ENCODE measurements around the gene TSHR. TPM values are rescaled to one million over a fixed set of nuclear protein-coding genes. Genes with fewer than 3 reads are reported as not detected.
A peak's percentile ranks its signal among the peaks of the same experiment; 100 is the strongest.

TSHR gene
- total RNA-seq, 2 donors from 2014 or later, result 0.63 TPM; not detected in 1

DNA sequence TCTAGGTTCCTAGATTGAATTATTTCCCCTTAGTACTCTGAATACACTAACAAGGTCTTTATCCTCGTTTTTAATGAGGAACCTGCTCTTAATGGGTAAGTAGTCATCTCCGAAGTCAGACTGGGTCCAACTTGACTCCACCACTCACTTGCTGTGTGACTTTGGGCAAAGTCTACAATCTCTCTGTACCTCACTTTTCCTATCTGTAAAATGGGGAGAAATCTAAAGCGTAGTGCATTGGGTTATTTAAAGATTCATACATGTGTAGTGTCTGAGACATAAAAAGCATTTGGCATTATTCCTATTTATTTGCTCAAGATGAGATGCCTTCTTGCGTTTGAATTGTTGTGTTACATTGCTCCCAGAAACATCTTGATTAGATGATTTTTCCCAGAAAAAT, 213.8 kb downstream of the TSHR start:
- Histone ChIP-seq H3K27me3 (replicated peaks; ENCODE audit: insufficient read depth) (no peaks in the 10 kb centered on the region), H3K9me3 (no peaks in the 10 kb centered on the region), H3K4me3 (peak overlapping the region; percentile 73), H3K27ac (peak overlapping the region; percentile 75 to 83), H3K36me3 (no peaks in the 10 kb centered on the region), H3K4me1 (ENCODE audit: control insufficient read depth in 1 of 2, low read depth in 2 of 2) (peaks cover 0 to 15% of the 10 kb centered on the region in 2 donors)
- DNase-seq (ENCODE audit: low spot score) (no peak), ATAC-seq (ENCODE audit: insufficient number of reproducible peaks, low FRiP score, low read depth) (no peak)
- TF ChIP-seq, protein P1, sequence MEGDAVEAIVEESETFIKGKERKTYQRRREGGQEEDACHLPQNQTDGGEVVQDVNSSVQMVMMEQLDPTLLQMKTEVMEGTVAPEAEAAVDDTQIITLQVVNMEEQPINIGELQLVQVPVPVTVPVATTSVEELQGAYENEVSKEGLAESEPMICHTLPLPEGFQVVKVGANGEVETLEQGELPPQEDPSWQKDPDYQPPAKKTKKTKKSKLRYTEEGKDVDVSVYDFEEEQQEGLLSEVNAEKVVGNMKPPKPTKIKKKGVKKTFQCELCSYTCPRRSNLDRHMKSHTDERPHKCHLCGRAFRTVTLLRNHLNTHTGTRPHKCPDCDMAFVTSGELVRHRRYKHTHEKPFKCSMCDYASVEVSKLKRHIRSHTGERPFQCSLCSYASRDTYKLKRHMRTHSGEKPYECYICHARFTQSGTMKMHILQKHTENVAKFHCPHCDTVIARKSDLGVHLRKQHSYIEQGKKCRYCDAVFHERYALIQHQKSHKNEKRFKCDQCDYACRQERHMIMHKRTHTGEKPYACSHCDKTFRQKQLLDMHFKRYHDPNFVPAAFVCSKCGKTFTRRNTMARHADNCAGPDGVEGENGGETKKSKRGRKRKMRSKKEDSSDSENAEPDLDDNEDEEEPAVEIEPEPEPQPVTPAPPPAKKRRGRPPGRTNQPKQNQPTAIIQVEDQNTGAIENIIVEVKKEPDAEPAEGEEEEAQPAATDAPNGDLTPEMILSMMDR (IDR thresholded peaks at IDR 0.05), result no peak

DNA sequence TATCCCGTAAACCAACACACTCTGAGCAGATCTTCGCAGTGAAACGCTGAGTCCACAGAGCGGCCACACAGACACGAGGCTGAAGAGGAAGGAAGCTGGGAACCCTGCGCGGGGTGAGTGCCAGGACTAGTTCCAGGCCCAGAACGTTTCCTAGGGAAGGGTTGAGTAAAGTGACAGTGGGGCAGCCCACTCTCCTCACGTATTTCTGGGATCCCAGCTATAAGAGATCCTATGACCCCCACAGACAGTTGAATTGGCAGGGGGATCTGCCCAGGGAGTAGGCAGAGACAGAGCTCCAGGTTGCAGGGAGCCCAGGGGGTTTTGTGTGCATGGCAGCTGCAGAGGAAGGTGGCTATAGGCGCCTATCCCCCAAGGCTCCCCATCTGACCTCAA, 214.3 kb downstream of the TSHR start:
- no peaks in the 10 kb centered on the region for H3K36me3 ChIP-seq
- peak overlapping the region; percentile 75 to 83 for H3K27ac ChIP-seq
- no peaks in the 10 kb centered on the region for H3K27me3 ChIP-seq (replicated peaks; ENCODE audit: insufficient read depth)
- H3K9me3 ChIP-seq, result no peaks in the 10 kb centered on the region
- no peak for ATAC-seq (ENCODE audit: insufficient number of reproducible peaks, low FRiP score, low read depth)
- peak overlapping the region; percentile 73 for H3K4me3 ChIP-seq
- TF ChIP-seq, protein P1 (IDR thresholded peaks at IDR 0.05), result no peak
- H3K4me1 ChIP-seq (ENCODE audit: control insufficient read depth in 1 of 2, low read depth in 2 of 2), result peaks cover 0 to 15% of the 10 kb centered on the region in 2 donors
- DNase-seq (ENCODE audit: low spot score), result no peak

DNA sequence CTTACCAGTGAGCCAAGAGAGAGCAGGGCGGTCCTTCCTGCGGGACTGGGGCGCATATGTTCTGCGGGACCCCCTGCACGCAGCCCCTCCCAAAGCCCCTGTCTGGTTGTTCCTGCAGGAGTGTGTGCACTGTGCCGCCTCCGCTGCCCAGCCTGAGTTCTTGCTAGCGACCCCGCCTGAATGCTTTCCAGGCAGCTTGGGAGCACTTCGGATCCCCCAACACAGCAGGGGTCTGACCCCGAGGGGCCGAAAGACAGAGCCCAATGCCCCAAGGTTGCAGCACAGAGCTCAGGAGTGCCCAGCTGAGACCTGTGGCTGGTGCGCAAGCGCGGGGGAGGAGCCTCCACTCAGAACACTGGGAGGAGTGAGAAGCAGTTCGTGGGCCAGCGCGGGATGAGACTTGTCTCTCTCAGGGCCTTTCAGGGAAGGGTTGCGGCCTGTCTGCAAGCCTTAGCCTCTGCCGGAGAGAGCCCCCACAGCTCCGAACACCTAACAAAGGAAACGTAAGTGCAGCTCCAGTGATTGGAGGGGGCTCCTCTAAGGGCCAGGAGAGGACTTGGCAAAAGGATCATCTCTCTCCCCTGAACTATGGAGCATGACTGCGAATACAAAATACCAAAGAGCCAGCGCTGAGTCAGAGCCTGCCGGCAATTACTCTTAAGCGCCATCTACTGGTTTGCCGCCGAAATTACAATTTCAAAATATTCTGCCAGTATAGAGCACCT, 214.8 kb downstream of the TSHR start:
- peak; percentile 99 for ATAC-seq (ENCODE audit: insufficient number of reproducible peaks, low FRiP score, low read depth)
- TF ChIP-seq, protein P1 (IDR thresholded peaks at IDR 0.05), result peak; percentile 83
- H3K4me3 ChIP-seq, result peak overlapping the region; percentile 73

DNA sequence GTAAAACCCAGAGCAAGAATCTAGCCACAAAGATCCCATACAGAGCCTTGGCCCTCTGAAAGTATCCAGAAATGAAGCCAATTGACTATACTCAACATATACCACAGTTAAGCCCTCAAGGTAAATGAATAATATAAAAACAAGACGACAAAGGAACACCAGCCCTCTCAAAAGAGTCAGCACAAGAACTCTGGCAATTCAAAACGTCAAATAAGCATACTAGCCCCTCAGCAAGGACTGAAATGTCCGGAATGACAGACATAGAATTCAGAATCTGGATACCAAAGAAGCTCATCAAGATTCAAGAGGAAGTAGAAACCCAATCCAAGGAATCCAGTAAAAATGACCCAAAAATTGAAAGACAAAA, 215.4 kb downstream of the TSHR start:
- H3K36me3 ChIP-seq, result no peaks in the 10 kb centered on the region
- TF ChIP-seq, protein P1 (IDR thresholded peaks at IDR 0.05), result no peak
- peaks cover 0 to 15% of the 10 kb centered on the region in 2 donors for H3K4me1 ChIP-seq (ENCODE audit: control insufficient read depth in 1 of 2, low read depth in 2 of 2)
- peak overlapping the region; percentile 73 for H3K4me3 ChIP-seq
- DNase-seq (ENCODE audit: low spot score), result no peak
- H3K9me3 ChIP-seq, result no peaks in the 10 kb centered on the region
- ATAC-seq (ENCODE audit: insufficient number of reproducible peaks, low FRiP score, low read depth), result no peak
- peak overlapping the region; percentile 75 to 83 for H3K27ac ChIP-seq
- no peaks in the 10 kb centered on the region for H3K27me3 ChIP-seq (replicated peaks; ENCODE audit: insufficient read depth)

More for the DNA sequence above, 214.8 kb downstream of the TSHR start:
- DNase-seq (ENCODE audit: low spot score), result peak; percentile 63
- Histone ChIP-seq H3K27ac (peak overlapping the region; percentile 75 to 83), H3K9me3 (no peaks in the 10 kb centered on the region), H3K27me3 (replicated peaks; ENCODE audit: insufficient read depth) (no peaks in the 10 kb centered on the region), H3K4me1 (ENCODE audit: control insufficient read depth in 1 of 2, low read depth in 2 of 2) (peaks cover 0 to 15% of the 10 kb centered on the region in 2 donors), H3K36me3 (no peaks in the 10 kb centered on the region)

DNA sequence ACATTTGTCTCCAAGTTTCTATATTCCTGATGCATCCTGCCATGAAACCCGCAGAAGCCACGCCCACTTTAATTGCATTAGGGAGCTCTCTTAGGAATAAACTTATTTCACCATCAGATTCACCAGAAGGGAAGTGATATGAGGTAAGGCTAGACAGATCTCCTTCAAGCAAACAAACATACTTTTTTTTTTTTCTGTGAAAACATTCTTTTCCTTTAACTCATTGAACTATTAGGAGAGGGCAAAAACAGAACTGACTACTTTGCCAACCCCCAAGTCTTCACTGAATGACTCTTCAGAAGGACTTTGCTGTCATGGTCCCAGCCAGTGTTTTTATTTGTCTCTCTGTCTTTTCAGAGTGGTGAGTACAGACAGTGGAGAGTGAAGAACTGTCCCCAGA, 216.9 kb downstream of the TSHR start:
- Histone ChIP-seq H3K36me3 (no peaks in the 10 kb centered on the region), H3K27ac (no peak overlapping the region), H3K4me3 (no peak overlapping the region), H3K9me3 (no peaks in the 10 kb centered on the region), H3K4me1 (ENCODE audit: control insufficient read depth in 1 of 2, low read depth in 2 of 2) (peaks cover 11 to 27% of the 10 kb centered on the region in 2 donors), H3K27me3 (replicated peaks; ENCODE audit: insufficient read depth) (no peaks in the 10 kb centered on the region)
- ATAC-seq (ENCODE audit: insufficient number of reproducible peaks, low FRiP score, low read depth), result no peak
- no peak for DNase-seq (ENCODE audit: low spot score)
- TF ChIP-seq, protein P1 (IDR thresholded peaks at IDR 0.05), result no peak

Data from thoracic aorta (tissue), 2 donors.